Measurements from ENCODE around the gene ITPRIP.

The ITPRIP gene

DNA sequence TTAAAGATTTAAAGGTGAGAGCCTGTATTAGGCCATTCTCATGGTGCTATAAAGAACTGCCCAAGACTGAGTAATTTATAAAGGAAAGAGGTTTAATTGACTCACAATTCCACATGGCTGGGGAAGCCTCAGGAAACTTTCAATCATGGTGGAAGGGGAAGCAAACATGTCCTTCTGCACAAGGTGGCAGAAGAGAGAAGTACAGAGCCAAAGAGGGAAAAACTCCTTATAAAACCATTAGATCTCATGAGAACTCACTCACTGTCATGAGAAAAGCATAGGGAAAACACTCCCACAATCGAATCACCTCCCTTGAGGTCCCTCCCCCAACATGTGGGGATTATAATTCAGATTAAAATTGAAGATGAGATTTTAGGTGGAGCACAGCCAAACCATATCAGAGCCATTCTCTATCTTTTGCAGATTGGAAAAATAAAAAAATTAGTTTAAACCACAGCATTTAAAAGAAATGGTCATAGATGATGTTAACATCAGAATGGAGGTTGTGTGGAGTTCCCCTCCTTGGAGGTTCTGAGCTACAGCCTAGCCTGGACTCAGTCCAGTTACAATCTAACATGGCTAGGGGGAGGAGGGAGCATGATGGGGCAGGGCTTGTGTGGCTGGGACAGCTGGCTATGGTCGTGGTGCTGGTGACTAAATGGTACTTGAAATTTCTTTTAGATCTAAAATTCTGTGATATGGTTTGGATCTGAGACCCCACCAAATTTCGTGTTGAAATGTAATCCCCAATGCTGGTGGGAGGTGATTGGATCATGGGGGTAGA is 36.2 kb downstream of the ITPRIP start:
- DNase-seq (ENCODE audit: low spot score in 2 of 2), result no peak
- H3K9me3 Mint-ChIP-seq, result no peaks in the 10 kb centered on the region
- H3K27ac Mint-ChIP-seq, result no peak overlapping the region

GRCh38 chr10:104300736-104301292 is 37.5 kb downstream of the ITPRIP start:
- Mint-ChIP-seq H3K27me3 (peaks cover 5% of the 10 kb centered on the region), H3K36me3 (no peaks in the 10 kb centered on the region), H3K27ac (no peak overlapping the region), H3K9me3 (no peaks in the 10 kb centered on the region), H3K4me1 (peaks cover 6% of the 10 kb centered on the region), H3K4me3 (no peak overlapping the region)
- DNase-seq (ENCODE audit: low spot score in 2 of 2) (no peak), ATAC-seq (ENCODE audit: low read depth) (no peak)

More for the DNA sequence above, 36.2 kb downstream of the ITPRIP start:
- Mint-ChIP-seq H3K36me3 (no peaks in the 10 kb centered on the region), H3K27me3 (peaks cover 5% of the 10 kb centered on the region), H3K4me3 (no peak overlapping the region), H3K4me1 (peaks cover 10% of the 10 kb centered on the region)
- no peak for ATAC-seq (ENCODE audit: low read depth)

- no peak for DNase-seq (ENCODE audit: low spot score in 2 of 2)
- no peak for ATAC-seq (ENCODE audit: low read depth)
- no peak overlapping the region for H3K4me3 Mint-ChIP-seq
- peaks cover 8% of the 10 kb centered on the region for H3K27me3 Mint-ChIP-seq
- H3K9me3 Mint-ChIP-seq, result no peaks in the 10 kb centered on the region
- H3K27ac Mint-ChIP-seq, result no peak overlapping the region
- no peaks in the 10 kb centered on the region for H3K36me3 Mint-ChIP-seq
- peaks cover 2% of the 10 kb centered on the region for H3K4me1 Mint-ChIP-seq
Measured at GRCh38 chr10:104300002-104300735, 38.1 kb downstream of the ITPRIP start.

DNA sequence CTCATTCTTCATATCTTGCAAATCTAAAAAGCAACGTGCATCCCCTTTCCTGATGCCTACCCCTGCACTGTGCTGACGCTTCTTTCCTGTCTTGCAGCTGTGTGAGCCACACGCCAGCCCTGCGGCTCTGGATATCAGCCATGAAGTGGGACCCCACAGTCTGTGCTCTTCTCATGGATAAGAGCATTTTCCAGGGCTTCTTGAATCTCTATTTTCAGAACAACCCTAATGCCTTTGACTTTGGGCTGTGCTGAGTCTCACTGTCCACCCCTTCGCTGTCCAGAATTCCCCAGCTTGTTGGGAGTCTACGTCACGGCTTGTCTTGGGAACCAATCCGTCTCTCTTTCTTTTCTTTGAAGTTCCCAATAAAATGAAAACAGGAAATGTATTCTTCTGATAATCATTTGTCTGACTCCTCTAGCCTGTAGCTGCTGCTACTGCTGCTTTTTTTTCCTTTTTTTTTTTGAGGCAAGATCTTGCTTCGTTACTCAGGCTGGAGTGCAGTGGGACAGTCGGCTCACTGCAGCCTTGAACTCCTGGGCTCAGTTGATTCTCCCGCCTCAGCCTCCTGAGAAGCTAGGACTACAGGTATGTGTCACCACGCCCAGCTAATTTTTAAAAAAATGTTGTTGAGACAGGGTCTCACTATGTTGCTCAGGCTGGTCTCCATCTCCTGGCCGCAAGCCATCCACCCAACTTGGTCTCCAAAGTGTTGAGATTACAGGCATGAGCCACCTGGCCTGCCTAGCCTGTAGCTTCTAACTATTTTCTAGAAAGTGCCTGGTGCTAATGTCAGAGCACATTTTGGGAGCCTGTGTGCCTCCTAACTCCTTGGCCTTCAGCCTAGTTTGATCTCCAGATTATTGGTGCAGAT is 39.0 kb downstream of the ITPRIP start:
- peaks cover 9% of the 10 kb centered on the region for H3K27me3 Mint-ChIP-seq
- no peaks in the 10 kb centered on the region for H3K9me3 Mint-ChIP-seq
- H3K4me3 Mint-ChIP-seq, result no peak overlapping the region
- H3K36me3 Mint-ChIP-seq, result no peaks in the 10 kb centered on the region
- H3K4me1 Mint-ChIP-seq, result peaks cover 2% of the 10 kb centered on the region
- no peak for DNase-seq (ENCODE audit: low spot score in 2 of 2)
- H3K27ac Mint-ChIP-seq, result no peak overlapping the region
- ATAC-seq (ENCODE audit: low read depth), result no peak

- ATAC-seq (ENCODE audit: low read depth) (peak; percentile 57), DNase-seq (ENCODE audit: low spot score in 2 of 2) (no peak)
- Mint-ChIP-seq H3K27ac (no peak overlapping the region), H3K4me3 (no peak overlapping the region), H3K9me3 (no peaks in the 10 kb centered on the region), H3K27me3 (peaks cover 9% of the 10 kb centered on the region), H3K36me3 (no peaks in the 10 kb centered on the region), H3K4me1 (peaks cover 2% of the 10 kb centered on the region)
Measured at GRCh38 chr10:104297697-104298660, 40.3 kb downstream of the ITPRIP start.

- Mint-ChIP-seq H3K9me3 (no peaks in the 10 kb centered on the region), H3K4me1 (peaks cover 2% of the 10 kb centered on the region), H3K27me3 (peaks cover 9% of the 10 kb centered on the region), H3K4me3 (no peak overlapping the region), H3K36me3 (no peaks in the 10 kb centered on the region), H3K27ac (no peak overlapping the region)
- DNase-seq (ENCODE audit: low spot score in 2 of 2) (no peak), ATAC-seq (ENCODE audit: low read depth) (no peak)
Measured at GRCh38 chr10:104296687-104297436, 41.4 kb downstream of the ITPRIP start.

DNA sequence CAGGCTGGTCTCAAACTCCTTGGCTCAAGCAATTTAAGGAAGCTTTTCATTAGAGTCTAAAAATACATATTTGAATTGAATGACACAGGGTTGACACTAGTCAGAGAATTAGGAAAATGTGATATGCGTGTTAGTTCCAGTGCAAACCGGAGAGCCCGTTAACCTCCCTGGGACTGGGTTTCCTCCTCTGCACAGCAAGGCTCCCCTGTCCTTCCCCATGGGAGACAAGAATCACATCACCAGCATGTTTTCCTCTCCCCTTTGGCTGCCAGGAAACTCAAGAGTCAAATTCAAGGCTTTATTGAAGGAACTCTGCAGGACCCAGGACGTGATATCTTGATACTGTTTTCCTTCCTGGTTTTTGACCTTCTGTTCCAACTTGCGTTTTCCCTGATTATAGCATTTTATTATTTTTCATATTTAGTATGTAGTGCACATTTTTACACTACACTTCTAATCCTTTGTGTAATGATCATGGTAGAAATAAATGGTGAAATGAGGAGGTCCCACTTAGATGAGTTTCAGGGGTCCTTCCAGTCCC is 44.4 kb downstream of the ITPRIP start:
- DNase-seq (ENCODE audit: low spot score in 2 of 2) (no peak), ATAC-seq (ENCODE audit: low read depth) (no peak)
- H3K9me3 Mint-ChIP-seq, result no peaks in the 10 kb centered on the region
- peaks cover 12% of the 10 kb centered on the region for H3K27me3 Mint-ChIP-seq
- no peak overlapping the region for H3K4me3 Mint-ChIP-seq
- no peak overlapping the region for H3K27ac Mint-ChIP-seq
- no peaks in the 10 kb centered on the region for H3K36me3 Mint-ChIP-seq
- H3K4me1 Mint-ChIP-seq, result peaks cover 5% of the 10 kb centered on the region

- ATAC-seq (ENCODE audit: low read depth), result no peak
- Mint-ChIP-seq H3K4me3 (no peak overlapping the region), H3K4me1 (peaks cover 5% of the 10 kb centered on the region)
Measured at GRCh38 chr10:104293011-104293410, 45.3 kb downstream of the ITPRIP start.

GRCh38 chr10:104291439-104291951 is 46.8 kb downstream of the ITPRIP start:
- Mint-ChIP-seq H3K27ac (no peak overlapping the region), H3K9me3 (no peaks in the 10 kb centered on the region), H3K4me3 (peak overlapping the region; percentile 54), H3K27me3 (peaks cover 18% of the 10 kb centered on the region), H3K4me1 (peaks cover 5% of the 10 kb centered on the region), H3K36me3 (no peaks in the 10 kb centered on the region)
- peak; percentile 95 for ATAC-seq (ENCODE audit: low read depth)
- DNase-seq (ENCODE audit: low spot score in 2 of 2), result peak; percentile 86 to 87

More at GRCh38 chr10:104293011-104293410, 45.3 kb downstream of the ITPRIP start:
- DNase-seq (ENCODE audit: low spot score in 2 of 2), result no peak
- H3K9me3 Mint-ChIP-seq, result no peaks in the 10 kb centered on the region
- H3K27me3 Mint-ChIP-seq, result peaks cover 14% of the 10 kb centered on the region
- H3K27ac Mint-ChIP-seq, result no peak overlapping the region
- H3K36me3 Mint-ChIP-seq, result no peaks in the 10 kb centered on the region

GRCh38 chr10:104288355-104288754 is 49.9 kb downstream of the ITPRIP start:
- H3K4me3 Mint-ChIP-seq, result no peak overlapping the region
- DNase-seq (ENCODE audit: low spot score in 2 of 2) (no peak), ATAC-seq (ENCODE audit: low read depth) (no peak)
- peaks cover 16% of the 10 kb centered on the region for H3K27me3 Mint-ChIP-seq
- H3K9me3 Mint-ChIP-seq, result no peaks in the 10 kb centered on the region
- no peaks in the 10 kb centered on the region for H3K36me3 Mint-ChIP-seq
- H3K4me1 Mint-ChIP-seq, result peaks cover 5% of the 10 kb centered on the region
- no peak overlapping the region for H3K27ac Mint-ChIP-seq

GRCh38 chr10:104286939-104287338 is 51.3 kb downstream of the ITPRIP start:
- H3K4me3 Mint-ChIP-seq, result no peak overlapping the region
- no peak overlapping the region for H3K27ac Mint-ChIP-seq
- peaks cover 16% of the 10 kb centered on the region for H3K27me3 Mint-ChIP-seq
- no peaks in the 10 kb centered on the region for H3K36me3 Mint-ChIP-seq
- no peaks in the 10 kb centered on the region for H3K9me3 Mint-ChIP-seq
- ATAC-seq (ENCODE audit: low read depth) (no peak), DNase-seq (ENCODE audit: low spot score in 2 of 2) (no peak)
- peaks cover 5% of the 10 kb centered on the region for H3K4me1 Mint-ChIP-seq

- ATAC-seq (ENCODE audit: low read depth), result peak; percentile 84
- no peak overlapping the region for H3K4me3 Mint-ChIP-seq
- no peak for DNase-seq (ENCODE audit: low spot score in 2 of 2)
- peaks cover 13% of the 10 kb centered on the region for H3K27me3 Mint-ChIP-seq
- H3K9me3 Mint-ChIP-seq, result no peaks in the 10 kb centered on the region
- no peaks in the 10 kb centered on the region for H3K4me1 Mint-ChIP-seq
- no peaks in the 10 kb centered on the region for H3K36me3 Mint-ChIP-seq
- no peak overlapping the region for H3K27ac Mint-ChIP-seq
Measured at GRCh38 chr10:104284846-104285245, 53.4 kb downstream of the ITPRIP start.

All from memory B cell (primary cell).